GM19395 (cell line): Measurements from ENCODE around the gene ASCC1.

Experiments used
- ATAC-seq: cut with Tn5 transposase; IDR thresholded peaks from one replicate; pipeline ENCODE4 v1.9.1; 2021; ENCODE audit warnings: mild to moderate bottlenecking, moderate library complexity; ENCODE audit not compliant: unreplicated experiment

The ASCC1 gene

DNA sequence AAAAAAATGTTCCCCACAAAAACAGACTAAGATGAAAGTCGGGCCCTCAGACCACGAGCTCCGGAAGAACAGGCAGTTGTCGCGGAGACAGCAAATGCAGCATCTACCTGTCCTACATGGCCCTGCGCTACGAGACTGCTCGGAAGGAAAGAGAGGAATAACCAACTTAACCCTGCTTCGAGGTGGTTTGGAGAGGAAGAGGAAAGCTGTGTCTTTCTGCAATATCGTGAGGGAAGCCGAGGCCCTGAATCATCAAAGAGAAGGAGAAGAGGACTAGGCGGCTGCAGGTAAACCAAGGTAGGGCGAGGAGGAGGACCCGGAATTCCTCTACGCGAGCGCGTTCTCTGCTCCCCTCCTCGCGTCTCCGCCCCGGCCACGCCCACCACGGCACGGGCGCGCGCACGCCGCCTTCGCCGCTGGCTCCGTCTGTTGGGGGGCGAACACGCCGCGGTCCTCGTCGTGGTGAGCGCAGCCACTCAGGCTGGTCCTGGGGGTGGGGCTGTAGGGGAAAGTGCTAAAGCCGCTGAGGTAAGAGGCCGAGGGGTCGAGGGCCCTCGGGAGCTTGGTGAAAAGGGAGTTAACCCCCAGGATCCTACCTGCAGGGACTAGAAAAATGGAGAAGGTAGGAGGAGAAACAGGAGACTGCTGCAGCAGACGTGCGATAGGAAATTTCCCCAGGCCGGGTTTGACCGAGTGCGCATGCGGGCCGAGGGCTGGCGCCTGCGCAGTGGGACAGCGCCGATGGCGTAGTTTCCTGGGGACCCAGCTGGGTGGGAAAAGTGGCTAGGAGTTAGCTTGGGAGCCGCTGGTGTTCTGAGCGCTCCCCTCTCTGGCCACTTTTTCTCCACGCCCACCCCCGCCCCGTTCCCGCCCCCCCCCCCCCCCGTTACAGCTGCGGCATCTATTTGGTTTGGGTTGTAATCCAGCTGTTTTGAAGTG lies at the start of gene ASCC1, which contains the start of gene ANAPC16:
Gene ASCC1 (minus strand): TSS at position 666 of the 939 bp plus-strand sequence. CDS start 2,978 bp downstream, outside the sequence.
Gene ANAPC16 (plus strand): TSS at position 402 of the 939 bp plus-strand sequence. CDS start 7,903 bp downstream, outside the sequence.
- ATAC-seq = peak; percentile 83

DNA sequence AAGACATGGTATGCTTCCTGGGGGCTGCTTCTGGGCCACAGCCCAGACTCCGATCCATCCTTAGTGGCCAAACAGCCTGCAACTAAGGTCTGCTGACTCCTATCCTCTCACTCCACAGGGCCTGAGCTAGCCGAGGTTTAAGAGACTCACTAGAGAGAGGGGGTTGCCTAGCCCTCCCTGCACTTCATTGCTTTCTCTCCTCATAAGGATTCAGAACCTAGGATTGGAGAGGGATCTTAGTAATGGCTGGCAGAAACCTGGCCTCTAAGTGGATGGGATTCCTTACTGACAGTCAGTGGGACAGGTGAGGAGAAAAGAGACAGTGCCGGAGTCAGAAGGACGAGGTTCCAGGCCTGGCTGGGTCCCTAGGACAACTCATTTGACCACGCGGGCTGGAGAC lies 49.4 kb upstream of the ASCC1 start:
- ATAC-seq = no peak

DNA sequence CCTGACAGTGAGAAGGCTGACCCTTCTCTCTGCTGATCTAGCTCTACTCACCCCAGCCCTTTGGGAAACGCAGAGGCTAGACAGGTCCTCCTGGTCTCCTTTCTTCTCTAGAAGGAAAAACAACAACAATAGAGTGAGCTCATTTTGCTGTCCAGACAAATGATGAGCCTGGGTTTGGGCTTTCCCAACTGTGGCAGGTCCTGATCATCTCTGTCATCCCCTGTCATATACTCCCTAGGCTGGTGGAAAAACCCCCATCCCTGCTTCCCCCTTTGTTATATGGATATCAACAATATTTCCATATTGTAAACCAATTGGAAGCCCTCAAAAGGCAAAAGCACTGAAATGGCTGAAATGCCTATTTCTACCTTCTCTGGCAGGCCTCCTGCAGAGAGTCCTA lies 48.5 kb upstream of the ASCC1 start:
- ATAC-seq = no peak

DNA sequence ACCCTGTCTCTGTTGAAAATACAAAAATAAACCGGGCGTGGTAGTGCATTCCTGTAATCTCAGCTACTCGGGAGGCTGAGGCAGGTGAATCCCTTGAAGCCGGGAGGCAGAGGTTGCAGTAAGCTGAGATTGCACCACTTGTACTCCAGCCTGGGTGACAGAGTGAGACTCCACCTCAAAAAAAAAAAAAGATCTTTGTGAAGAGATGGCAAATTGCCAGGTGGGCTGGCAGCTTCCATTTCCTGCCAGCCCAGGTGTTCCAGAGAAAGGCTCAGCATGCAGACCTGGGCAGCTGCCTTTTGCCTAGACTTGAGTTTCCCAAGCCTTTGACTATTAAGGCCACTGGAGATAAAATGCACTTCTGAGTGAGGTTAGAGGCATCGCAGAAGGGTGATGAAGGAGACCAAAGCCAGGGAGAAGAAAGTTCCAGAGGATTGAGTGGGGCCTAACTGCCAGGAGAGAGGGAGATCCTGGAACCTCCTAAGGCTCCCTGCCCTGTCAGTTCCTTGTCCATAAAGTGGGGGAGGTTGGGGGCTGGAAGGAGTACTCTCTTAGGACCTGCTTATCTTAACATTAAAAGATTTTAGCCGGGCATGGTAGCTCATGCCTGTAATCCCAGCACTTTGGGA lies 47.7 kb upstream of the ASCC1 start:
- ATAC-seq = no peak

DNA sequence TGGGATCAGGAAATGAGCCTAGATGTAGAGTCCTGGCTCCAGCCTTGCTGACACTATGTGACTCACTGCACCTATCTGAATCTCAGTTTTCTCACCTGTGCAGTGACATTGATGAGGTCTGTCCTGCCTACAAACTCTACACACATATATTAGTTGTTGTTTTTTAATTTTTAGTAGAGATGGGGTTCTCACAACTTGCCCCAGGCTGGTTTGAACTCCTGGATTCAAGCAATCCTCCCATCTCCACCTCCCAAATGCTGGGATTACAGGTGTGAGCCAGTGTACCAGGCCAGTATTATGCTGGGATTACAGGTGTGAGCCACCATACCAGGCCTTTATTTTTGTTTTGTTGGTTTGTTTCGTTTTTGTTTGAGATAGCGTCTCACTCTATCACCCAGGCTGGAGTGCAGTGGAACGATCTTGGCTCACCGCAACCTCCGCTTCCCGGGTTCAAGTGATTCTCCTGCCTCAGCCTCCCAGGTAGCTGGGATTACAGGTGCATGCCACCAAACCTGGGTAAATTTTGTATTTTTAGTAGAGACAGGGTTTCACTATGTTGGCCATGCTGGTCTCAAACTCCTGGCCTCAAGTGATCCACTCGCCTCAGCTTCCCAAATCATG lies 45.8 kb upstream of the ASCC1 start:
- ATAC-seq = peak; percentile 16

GRCh38 chr10:72260976-72261783 lies 45.1 kb upstream of the ASCC1 start:
- ATAC-seq = peak; percentile 63

- ATAC-seq = peak; percentile 51
Observed at GRCh38 chr10:72260239-72260975, 44.3 kb upstream of the ASCC1 start.

DNA sequence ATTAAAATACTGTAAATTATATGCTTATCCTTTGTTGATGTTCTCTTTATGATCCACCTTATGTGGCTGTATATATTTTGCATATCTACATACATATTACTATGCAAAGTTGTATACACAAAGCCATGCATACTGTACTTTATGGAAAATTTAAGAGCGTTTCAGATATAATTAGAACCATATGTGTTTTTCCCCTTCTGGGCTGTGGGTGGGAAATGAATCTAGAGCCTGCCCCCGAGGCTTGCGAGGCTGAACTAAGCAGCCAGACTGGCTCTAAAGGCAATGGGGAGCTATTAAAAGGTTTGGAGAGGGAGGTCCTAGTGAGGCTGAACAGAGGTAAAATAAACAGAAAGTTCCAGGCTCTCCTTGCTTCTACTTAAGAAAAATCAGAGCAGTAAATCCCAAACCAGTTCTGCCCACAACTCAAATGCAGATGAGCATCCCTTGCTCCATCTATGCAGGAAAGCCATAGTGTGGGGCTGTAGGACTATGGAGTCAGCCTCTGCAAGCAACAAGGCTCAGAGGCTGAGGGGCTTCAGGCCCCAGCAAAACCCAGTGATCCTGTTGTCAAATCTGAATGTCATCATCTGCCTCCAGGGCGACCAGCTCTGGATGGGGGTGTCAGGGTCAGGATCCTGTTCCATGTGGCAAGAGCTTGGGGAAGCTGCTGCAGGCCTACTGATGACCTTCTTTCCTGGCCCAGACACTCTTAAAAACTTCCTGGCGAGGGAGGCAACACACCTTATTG lies 43.6 kb upstream of the ASCC1 start:
- ATAC-seq = no peak

DNA sequence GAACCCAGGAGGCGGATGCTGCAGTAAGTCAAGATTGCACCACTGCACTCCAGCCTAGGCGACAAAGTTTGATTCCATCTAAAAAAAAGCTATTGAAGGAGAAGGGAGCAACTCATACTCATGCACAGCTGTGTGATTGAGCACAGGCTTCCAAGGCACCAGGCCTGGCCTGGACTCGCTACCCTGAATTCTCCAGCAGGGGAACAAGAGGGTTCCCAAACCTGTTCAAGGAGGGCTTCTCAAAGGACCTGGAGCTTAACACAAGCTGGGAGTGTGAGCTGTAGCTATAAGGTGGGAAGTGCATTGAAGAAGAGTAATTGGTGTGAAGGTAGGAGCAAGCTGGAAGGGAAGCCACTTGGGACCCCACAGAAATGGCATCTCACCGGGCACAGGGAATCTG lies 42.5 kb upstream of the ASCC1 start:
- no peak for ATAC-seq

DNA sequence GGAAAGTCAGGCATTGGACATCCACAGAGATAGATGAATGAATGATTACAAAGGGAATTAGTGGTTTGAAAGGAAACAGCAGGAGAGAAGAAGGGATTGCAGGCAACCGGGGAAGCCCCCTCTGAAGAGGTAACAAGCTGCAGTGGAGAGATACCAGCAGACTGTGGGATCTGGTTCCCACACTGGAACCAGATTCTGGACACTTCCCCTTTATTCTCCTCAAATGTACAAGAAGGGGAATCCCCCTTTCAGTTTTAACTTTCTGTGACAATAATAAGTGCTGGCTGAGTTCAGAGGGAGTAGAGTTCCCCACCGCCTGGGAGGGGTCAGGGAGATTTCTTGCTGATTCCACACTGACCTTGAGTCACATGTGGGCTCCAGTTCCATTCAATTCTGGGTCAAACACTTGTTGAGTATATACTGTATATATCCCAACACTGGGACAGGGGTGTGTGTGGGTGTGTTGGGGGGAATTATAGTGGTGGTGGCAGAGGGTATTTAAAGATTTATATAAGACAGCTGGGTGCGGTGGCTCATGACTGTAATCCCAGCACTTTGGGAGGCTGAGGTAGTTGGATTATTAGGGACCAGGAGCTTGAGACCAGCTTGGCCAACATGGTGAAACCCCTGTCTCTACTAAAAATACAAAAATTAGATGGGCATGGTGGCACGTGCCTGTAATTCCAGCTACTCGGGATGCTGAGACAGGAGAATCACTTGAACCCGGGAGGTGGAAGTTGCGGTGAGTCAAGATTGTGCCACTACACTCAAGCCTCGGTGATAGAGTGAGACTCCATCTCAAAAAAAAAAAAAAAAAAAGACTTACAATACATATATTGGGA lies 41.2 kb upstream of the ASCC1 start:
- no peak for ATAC-seq

DNA sequence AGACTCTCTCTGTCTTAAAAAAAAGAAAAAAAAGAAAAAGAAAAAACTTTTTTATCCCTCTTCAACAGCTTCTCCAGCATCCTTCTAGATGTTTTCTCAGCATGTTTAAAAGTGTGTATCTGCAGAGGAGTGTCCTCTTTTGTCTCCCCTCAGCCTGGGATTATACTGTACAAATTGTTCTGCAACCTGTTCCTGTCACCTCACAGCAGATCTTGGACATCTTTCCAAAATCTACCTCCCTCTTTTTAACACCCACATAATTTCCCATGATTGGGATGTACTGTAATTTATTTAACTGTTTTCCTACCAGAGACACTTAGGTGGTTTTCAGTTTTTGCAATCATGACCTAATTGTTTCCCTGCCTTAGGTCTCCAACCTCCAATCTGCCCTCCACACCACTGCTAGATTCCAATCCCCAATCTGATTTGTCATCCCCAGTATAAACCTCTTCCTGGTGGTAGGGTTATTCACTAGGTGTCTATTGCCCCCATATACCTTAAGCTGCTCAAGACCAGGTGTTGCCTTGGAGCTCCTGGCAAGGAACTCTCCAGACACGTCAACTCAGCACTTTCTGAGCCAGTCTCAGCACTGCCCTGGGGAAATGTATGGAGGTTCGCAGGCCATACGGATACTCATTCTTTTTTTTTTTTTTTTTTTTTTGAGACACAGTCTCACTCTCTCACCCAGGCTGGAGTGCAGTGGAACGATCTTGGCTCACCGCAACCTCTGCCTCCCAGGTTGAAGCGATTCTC lies 40.1 kb upstream of the ASCC1 start:
- no peak for ATAC-seq

DNA sequence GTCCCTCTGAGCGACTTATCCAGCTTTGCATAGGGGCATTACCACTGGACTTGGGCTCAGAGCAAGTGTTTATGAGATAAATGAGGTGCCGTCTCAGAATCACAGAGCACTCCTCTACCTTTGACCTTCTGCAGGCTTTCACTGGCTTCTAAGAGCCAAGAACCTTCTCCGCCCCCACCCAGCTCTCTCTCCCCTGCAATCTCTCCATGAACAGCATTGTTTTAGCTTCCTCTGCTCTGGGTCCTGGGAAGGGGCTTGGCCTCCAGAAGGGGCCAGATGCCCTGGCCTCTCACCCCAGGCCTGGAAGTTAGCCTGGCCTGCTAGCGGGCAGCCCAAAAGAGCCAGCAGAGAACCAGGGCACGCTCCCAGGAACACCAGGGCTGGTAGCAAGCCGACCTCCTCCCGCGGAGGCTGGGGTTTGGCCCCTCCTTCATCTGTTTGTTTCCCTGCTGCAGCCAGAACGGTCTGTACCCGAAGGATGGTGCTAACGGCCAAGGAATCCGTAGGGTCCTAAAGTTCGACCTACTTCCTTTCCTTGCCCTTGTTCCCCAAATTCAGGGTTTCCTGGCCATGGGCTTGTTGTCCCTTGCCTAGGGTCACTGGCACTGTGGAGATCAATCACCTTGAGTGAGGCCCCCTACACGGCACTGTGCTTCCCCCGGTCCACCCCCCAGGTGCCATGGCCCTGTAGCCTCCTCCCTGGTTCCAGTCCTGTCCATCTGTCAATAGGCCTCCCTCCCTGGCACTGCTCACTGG lies 38.9 kb upstream of the ASCC1 start:
- no peak for ATAC-seq

DNA sequence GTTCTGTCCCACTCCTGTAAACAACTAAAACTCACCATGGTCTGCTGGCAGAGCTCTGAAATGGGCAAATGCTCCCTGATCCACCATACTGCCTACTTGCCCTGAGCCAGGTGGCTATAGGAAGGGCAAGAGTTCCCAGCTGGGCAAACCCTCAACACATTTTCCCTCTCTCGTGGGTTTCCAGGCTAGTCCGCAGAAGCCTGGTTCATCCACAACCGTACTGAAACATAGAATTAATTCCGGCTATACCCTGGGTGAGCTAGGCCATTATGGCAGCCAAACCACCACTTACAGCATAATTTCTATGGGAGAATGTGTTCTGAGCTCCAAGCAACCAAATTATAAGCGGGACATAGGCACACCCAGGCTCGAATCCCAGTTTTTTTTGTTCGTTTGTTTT lies 37.5 kb upstream of the ASCC1 start:
- ATAC-seq = no peak

- no peak for ATAC-seq
Observed at GRCh38 chr10:72252972-72253371, 36.9 kb upstream of the ASCC1 start.

DNA sequence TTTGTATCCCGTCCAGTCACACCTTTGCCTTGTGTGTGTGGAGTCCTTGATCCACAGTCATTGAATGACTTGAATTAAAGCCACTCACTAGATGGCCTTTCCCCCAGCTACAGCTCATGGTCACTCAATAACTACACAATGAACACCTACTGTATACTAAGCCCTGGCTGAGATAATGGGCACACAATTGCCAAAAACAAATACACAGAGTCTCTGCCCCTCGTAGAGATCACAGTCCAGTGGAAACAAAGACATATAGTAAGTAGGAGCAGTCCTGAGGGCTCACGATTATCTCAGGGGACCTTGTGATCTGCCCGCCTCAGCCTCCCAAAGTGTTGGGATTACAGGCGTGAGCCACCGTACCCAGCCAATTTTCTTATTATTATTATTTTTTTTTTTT lies 35.6 kb upstream of the ASCC1 start:
- ATAC-seq = no peak

DNA sequence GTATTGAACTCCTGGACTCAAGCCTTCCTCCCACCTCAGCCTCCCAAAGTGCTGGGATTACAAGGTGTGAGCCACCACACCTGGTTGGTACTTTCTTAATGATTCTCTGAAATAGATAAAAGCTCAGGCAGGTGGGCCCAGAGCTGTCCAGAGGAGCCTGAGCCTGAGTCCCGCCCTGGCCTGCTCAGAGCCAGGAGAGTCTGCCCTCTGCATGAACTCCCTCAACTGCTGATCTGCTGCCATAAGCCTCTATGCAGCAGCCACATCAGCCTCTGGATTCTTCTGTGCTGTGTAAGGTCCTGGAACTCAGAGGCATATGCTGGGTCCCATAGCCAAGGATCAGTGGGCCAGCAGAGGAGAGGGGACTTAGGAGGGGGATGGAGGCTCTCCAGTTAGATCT lies 34.6 kb upstream of the ASCC1 start:
- no peak for ATAC-seq
